Measurements from ENCODE around the gene PROZ. TPM values are rescaled to one million over a fixed set of nuclear protein-coding genes. Genes with fewer than 3 reads are reported as not detected.

The PROZ gene
- total RNA-seq, 1 donor from 2014 or later, result not detected

GRCh38 chr13:113140677-113141600 is 17.5 kb upstream of the PROZ start:
- no peak overlapping the region for H3K27ac Mint-ChIP-seq
- H3K27me3 Mint-ChIP-seq (ENCODE audit: low read depth), result peaks cover 9% of the 10 kb centered on the region
- intact Hi-C loops (cut with micrococcal nuclease), result no loop called here
- no peaks in the 10 kb centered on the region for H3K36me3 Mint-ChIP-seq (ENCODE audit: low read depth)
- DNase-seq (ENCODE audit: low spot score), result no peak
- no peak overlapping the region for H3K4me3 Mint-ChIP-seq (ENCODE audit: low read depth)
- H3K9me3 Mint-ChIP-seq, result no peaks in the 10 kb centered on the region
- H3K4me1 Mint-ChIP-seq (ENCODE audit: low read depth), result no peaks in the 10 kb centered on the region

DNA sequence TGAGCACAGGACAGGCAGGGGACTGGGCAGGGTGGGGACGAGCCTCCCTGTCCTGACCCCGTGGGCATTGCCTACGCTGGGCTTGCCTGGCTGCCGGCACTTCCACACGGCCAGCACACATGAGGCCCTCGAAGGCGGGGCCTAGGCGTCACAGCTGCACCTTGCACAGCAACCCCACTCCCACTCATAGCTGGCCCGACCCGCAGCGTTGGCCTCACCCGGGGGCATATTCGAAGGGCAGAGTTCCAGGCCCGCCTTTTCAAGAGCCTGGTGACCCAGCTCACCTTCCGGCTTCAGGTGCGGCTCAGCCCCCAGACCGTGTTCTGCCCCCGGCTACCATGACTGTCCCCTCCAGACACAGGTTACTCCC is 16.9 kb upstream of the PROZ start:
- Mint-ChIP-seq H3K4me3 (ENCODE audit: low read depth) (no peak overlapping the region), H3K9me3 (no peaks in the 10 kb centered on the region), H3K4me1 (ENCODE audit: low read depth) (no peaks in the 10 kb centered on the region), H3K27ac (no peak overlapping the region), H3K36me3 (ENCODE audit: low read depth) (no peaks in the 10 kb centered on the region), H3K27me3 (ENCODE audit: low read depth) (peaks cover 7% of the 10 kb centered on the region)
- intact Hi-C loops (cut with micrococcal nuclease), result no loop called here
- DNase-seq (ENCODE audit: low spot score), result no peak

- H3K4me1 Mint-ChIP-seq (ENCODE audit: low read depth), result no peaks in the 10 kb centered on the region
These were observed 15.6 kb upstream of the PROZ start for GRCh38 chr13:113142876-113143275.

GRCh38 chr13:113143466-113144254 is 14.8 kb upstream of the PROZ start:
- H3K27me3 Mint-ChIP-seq (ENCODE audit: low read depth), result peaks cover 3% of the 10 kb centered on the region
- no peaks in the 10 kb centered on the region for H3K4me1 Mint-ChIP-seq (ENCODE audit: low read depth)
- no peak overlapping the region for H3K4me3 Mint-ChIP-seq (ENCODE audit: low read depth)
- H3K36me3 Mint-ChIP-seq (ENCODE audit: low read depth), result no peaks in the 10 kb centered on the region
- no peaks in the 10 kb centered on the region for H3K9me3 Mint-ChIP-seq
- H3K27ac Mint-ChIP-seq, result no peak overlapping the region
- no peak for DNase-seq (ENCODE audit: low spot score)
- intact Hi-C loops (cut with micrococcal nuclease), result no loop called here

More at GRCh38 chr13:113142876-113143275, 15.6 kb upstream of the PROZ start:
- peaks cover 4% of the 10 kb centered on the region for H3K27me3 Mint-ChIP-seq (ENCODE audit: low read depth)
- no peaks in the 10 kb centered on the region for H3K36me3 Mint-ChIP-seq (ENCODE audit: low read depth)
- no peak overlapping the region for H3K27ac Mint-ChIP-seq
- H3K4me3 Mint-ChIP-seq (ENCODE audit: low read depth), result no peak overlapping the region
- no peaks in the 10 kb centered on the region for H3K9me3 Mint-ChIP-seq
- no peak for DNase-seq (ENCODE audit: low spot score)
- intact Hi-C loops (cut with micrococcal nuclease), result no loop called here

- intact Hi-C loops (cut with micrococcal nuclease), result no loop called here
These were observed 14.2 kb upstream of the PROZ start for GRCh38 chr13:113144255-113144629.

GRCh38 chr13:113145496-113145895 is 13.0 kb upstream of the PROZ start:
- Mint-ChIP-seq H3K27ac (no peak overlapping the region), H3K9me3 (no peaks in the 10 kb centered on the region), H3K36me3 (ENCODE audit: low read depth) (no peaks in the 10 kb centered on the region), H3K27me3 (ENCODE audit: low read depth) (no peaks in the 10 kb centered on the region), H3K4me3 (ENCODE audit: low read depth) (no peak overlapping the region), H3K4me1 (ENCODE audit: low read depth) (no peaks in the 10 kb centered on the region)
- no peak for DNase-seq (ENCODE audit: low spot score)
- intact Hi-C loops (cut with micrococcal nuclease), result no loop called here

More at GRCh38 chr13:113144255-113144629, 14.2 kb upstream of the PROZ start:
- no peak overlapping the region for H3K27ac Mint-ChIP-seq
- H3K4me3 Mint-ChIP-seq (ENCODE audit: low read depth), result no peak overlapping the region
- H3K4me1 Mint-ChIP-seq (ENCODE audit: low read depth), result no peaks in the 10 kb centered on the region
- H3K27me3 Mint-ChIP-seq (ENCODE audit: low read depth), result no peaks in the 10 kb centered on the region
- no peaks in the 10 kb centered on the region for H3K9me3 Mint-ChIP-seq
- DNase-seq (ENCODE audit: low spot score), result no peak
- no peaks in the 10 kb centered on the region for H3K36me3 Mint-ChIP-seq (ENCODE audit: low read depth)

GRCh38 chr13:113145911-113146598 is 12.4 kb upstream of the PROZ start:
- no peak overlapping the region for H3K27ac Mint-ChIP-seq
- no peaks in the 10 kb centered on the region for H3K36me3 Mint-ChIP-seq (ENCODE audit: low read depth)
- H3K4me3 Mint-ChIP-seq (ENCODE audit: low read depth), result no peak overlapping the region
- no peaks in the 10 kb centered on the region for H3K4me1 Mint-ChIP-seq (ENCODE audit: low read depth)
- no peaks in the 10 kb centered on the region for H3K9me3 Mint-ChIP-seq
- intact Hi-C loops (cut with micrococcal nuclease), result no loop called here
- peaks cover 3% of the 10 kb centered on the region for H3K27me3 Mint-ChIP-seq (ENCODE audit: low read depth)
- DNase-seq (ENCODE audit: low spot score), result no peak

DNA sequence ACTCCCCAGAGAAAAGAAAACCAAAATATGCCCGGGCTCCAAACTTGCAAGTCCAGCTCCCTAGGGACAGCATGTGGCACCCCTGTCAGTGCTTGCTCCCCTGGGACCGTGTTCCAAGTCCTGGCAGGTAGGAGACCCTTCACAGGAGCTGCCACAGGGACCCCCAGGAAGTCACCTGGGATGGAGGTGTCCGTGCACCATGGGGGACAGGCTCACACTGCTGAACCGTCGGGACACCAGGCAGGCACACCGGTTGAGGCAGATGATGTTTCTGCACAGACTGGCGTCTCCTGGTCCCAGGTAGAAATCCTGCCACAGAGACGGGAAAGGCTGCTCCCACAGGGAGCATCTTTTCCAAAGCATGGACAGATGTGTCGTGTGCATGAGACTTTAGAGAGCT is 11.7 kb upstream of the PROZ start:
- Mint-ChIP-seq H3K27ac (no peak overlapping the region), H3K4me1 (ENCODE audit: low read depth) (no peaks in the 10 kb centered on the region), H3K9me3 (no peaks in the 10 kb centered on the region)

GRCh38 chr13:113147206-113147605 is 11.2 kb upstream of the PROZ start:
- Mint-ChIP-seq H3K27ac (no peak overlapping the region), H3K27me3 (ENCODE audit: low read depth) (peaks cover 13% of the 10 kb centered on the region), H3K9me3 (no peaks in the 10 kb centered on the region), H3K4me3 (ENCODE audit: low read depth) (no peak overlapping the region), H3K36me3 (ENCODE audit: low read depth) (no peaks in the 10 kb centered on the region), H3K4me1 (ENCODE audit: low read depth) (peaks cover 2% of the 10 kb centered on the region)
- no peak for DNase-seq (ENCODE audit: low spot score)
- intact Hi-C loops (cut with micrococcal nuclease), result no loop called here

More for the DNA sequence above, 11.7 kb upstream of the PROZ start:
- Mint-ChIP-seq H3K36me3 (ENCODE audit: low read depth) (no peaks in the 10 kb centered on the region), H3K4me3 (ENCODE audit: low read depth) (no peak overlapping the region), H3K27me3 (ENCODE audit: low read depth) (peaks cover 8% of the 10 kb centered on the region)
- no peak for DNase-seq (ENCODE audit: low spot score)
- intact Hi-C loops (cut with micrococcal nuclease), result no loop called here

DNA sequence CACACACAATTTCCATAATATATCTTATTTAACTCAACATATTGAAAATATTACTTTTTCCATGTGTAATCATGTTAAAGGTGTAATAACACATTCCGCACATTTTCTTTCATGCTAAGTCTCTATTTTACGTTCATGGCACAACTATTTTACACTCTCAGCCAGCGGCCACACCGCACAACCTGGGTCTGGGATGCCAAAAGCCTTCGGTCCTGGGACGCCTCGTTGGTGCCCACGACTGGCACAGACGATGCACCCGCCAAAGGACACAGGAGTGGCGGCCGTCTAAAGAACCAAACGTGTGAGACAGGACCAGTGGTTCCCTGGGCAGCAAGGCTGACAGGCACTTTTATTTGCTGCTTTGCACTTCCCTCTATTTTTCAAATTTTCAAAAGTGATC is 10.0 kb upstream of the PROZ start:
- intact Hi-C loops (cut with micrococcal nuclease), result no loop called here
- Mint-ChIP-seq H3K36me3 (ENCODE audit: low read depth) (peaks cover 3% of the 10 kb centered on the region), H3K9me3 (no peaks in the 10 kb centered on the region), H3K27me3 (ENCODE audit: low read depth) (peaks cover 21% of the 10 kb centered on the region), H3K27ac (no peak overlapping the region), H3K4me3 (ENCODE audit: low read depth) (no peak overlapping the region), H3K4me1 (ENCODE audit: low read depth) (peaks cover 9% of the 10 kb centered on the region)
- no peak for DNase-seq (ENCODE audit: low spot score)

GRCh38 chr13:113148940-113149503 is 9.4 kb upstream of the PROZ start:
- Mint-ChIP-seq H3K27me3 (ENCODE audit: low read depth) (peaks cover 21% of the 10 kb centered on the region), H3K4me1 (ENCODE audit: low read depth) (peaks cover 9% of the 10 kb centered on the region), H3K36me3 (ENCODE audit: low read depth) (peaks cover 3% of the 10 kb centered on the region), H3K4me3 (ENCODE audit: low read depth) (no peak overlapping the region), H3K27ac (no peak overlapping the region), H3K9me3 (no peaks in the 10 kb centered on the region)
- no peak for DNase-seq (ENCODE audit: low spot score)
- intact Hi-C loops (cut with micrococcal nuclease), result no loop called here

DNA sequence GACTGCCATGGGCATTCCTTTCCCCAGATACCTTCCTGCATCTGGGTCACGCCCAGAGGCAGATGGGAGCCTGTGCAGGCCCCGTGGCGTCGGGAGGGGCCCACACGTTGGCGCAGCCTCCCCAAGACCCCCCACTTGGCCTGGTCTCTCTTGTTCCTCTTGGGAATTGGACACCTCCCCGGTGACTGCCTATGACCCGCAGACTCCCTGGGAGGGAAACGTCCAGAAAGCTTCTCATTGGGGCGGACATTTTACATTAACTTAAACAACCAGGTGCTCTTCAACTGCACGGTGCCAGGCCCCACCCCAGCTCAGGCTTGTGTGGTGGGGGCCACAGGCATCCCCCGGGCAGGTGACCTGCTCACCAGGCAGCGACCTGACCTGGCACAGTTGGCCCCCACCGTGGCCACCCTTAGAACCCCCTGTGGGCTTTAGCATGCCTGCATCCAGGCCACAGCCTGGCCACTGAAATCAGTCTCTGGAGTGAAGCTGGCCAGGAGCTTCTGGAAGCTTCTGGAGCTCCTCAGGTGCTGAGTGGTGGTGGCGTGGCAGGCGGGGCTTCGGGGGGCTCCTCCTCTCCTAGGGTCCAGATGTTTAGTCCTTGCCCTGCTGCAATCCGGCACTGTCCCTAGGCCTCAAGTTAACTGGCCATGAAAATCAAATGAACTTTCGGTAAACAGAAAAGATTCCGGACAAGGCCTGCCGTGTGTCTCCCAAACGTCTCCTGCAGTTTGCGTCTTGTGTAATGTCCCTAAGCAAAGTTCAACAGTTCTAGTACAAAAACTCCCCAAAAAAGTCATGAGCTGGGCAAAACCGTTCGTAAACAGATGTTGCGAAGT is 8.5 kb upstream of the PROZ start:
- Mint-ChIP-seq H3K27me3 (ENCODE audit: low read depth) (peaks cover 21% of the 10 kb centered on the region), H3K4me3 (ENCODE audit: low read depth) (no peak overlapping the region), H3K4me1 (ENCODE audit: low read depth) (peaks cover 13% of the 10 kb centered on the region), H3K27ac (no peak overlapping the region), H3K9me3 (peaks cover 3% of the 10 kb centered on the region), H3K36me3 (ENCODE audit: low read depth) (peaks cover 3% of the 10 kb centered on the region)
- intact Hi-C loops (cut with micrococcal nuclease), result no loop called here
- no peak for DNase-seq (ENCODE audit: low spot score)

All from activated T-helper 2 cell treated with anti-CD3 and anti-CD28 coated beads, Interferon-gamma antibody, Interleukin-2, Interleukin-4, amounts not matched to agents 10 μg/mL and 5 μg/mL and 100 μg/mL, durations not matched to agents 14 hours and 24 hours and 36 hours (primary cell).